Stimulated activated CD4-positive, alpha-beta T cell treated with anti-CD3 and anti-CD28 coated beads, Interleukin-1b, Interleukin-23, amount 100 ng/mL, for 4 hours (primary cell): ENCODE data around the gene KRTAP4-7.
"Not testable (repeated sequence)": the region's sequence is repeated elsewhere in the genome, so short reads cannot be mapped to it uniquely, and the experiment has no call there.

Experiments used
- DNase-seq, 2 donors: peaks; one replicate each; pipeline ENCODE4 v3.0.0-alpha.2; 2020; ENCODE audit warnings: low read depth in 2 of 2

Gene KRTAP4-7

GRCh38 chr17:41065016-41065689 lies 18.8 kb upstream of the KRTAP4-7 start:
- DNase-seq = not testable (repeated sequence)

- no peak for DNase-seq
These were observed 17.9 kb upstream of the KRTAP4-7 start, which contains the start of gene KRTAP2-4 for GRCh38 chr17:41065829-41066624. KRTAP2-4 (minus strand) TSS chr17:41065879; CDS start chr17:41065845, 34 bp downstream.

DNA sequence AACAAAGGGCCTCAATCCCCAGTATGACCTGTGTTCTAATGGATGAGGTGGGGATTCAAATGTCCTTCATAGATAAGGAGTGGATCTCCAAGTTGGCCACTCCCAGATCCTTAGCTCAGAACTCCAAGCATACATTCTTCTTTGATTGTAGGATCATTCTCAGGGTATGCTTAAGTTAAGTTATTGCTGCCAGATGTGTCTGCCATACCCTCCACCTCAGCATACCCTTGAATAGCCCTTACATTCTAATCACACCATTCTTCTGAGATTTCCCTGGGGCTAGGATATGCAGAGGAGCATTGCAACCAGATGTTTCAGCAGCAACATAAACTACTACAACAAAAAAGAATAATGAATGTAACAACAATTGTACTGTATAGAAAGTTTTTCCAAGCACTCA lies 16.7 kb upstream of the KRTAP4-7 start:
- no peak for DNase-seq

GRCh38 chr17:41069031-41069430 lies 14.9 kb upstream of the KRTAP4-7 start:
- no peak for DNase-seq

- DNase-seq = no peak
These were observed 12.2 kb upstream of the KRTAP4-7 start for GRCh38 chr17:41071606-41072360.

DNA sequence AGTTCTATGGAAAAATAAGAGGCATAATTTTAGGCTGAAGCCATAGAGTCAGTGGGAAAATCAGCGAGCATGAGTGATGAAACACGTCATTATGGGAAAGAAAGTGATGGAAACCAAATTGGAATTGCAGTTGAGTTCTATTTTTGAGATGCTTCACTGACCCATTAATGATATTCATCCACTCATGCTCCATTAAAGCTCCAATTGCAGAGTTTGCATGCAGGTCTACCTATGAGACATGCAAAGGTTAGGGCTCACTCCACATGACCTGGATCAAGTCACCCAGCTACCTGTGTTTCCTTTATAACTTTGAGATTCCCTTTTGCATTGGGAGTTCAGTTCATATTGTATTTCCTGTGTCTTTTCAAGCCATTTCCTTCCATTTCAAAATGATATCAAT lies 10.3 kb upstream of the KRTAP4-7 start:
- no peak for DNase-seq

DNA sequence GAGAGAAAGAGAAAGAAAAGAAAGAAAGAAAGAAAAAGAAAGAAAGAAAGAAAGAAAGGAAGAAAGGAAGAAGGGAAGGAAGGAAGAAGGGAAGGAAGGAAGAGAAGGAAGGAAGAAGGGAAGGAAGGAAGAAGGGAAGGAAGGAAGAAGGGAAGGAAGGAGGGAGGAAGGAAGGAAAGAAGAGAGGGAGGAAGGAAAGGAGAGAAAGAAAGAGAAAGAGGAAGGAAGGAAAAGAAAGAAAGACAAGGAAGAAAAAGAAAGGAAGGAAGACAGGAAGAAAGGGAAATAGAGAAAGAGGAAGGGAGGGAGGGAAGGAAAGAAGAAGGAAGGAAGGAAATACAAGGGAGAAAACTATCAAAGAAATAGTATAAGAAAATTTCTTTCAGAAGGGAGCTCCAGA lies 7.2 kb upstream of the KRTAP4-7 start:
- DNase-seq = no peak

DNA sequence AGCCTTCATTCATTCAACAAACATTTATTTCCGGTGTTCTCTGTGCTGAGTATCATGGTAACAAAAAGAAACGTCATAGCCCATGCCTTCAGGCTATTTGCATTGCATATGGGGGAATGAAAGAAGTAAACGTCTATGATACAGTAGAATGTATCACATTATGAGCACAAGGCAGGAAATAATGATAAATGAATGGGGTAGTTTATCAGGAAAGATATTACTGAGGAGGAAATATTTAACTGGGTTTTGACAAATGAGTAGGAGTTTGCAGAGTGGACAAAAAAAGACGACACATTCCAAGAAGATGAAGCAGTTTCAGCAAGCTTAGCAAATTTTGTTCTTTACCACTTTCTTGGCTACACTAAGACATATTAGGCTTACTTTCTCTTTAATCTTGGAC lies 1.3 kb upstream of the KRTAP4-7 start:
- DNase-seq = no peak

- DNase-seq = not testable (repeated sequence)
These were observed 523 bp upstream of the KRTAP4-7 start for GRCh38 chr17:41083427-41083826.

DNA sequence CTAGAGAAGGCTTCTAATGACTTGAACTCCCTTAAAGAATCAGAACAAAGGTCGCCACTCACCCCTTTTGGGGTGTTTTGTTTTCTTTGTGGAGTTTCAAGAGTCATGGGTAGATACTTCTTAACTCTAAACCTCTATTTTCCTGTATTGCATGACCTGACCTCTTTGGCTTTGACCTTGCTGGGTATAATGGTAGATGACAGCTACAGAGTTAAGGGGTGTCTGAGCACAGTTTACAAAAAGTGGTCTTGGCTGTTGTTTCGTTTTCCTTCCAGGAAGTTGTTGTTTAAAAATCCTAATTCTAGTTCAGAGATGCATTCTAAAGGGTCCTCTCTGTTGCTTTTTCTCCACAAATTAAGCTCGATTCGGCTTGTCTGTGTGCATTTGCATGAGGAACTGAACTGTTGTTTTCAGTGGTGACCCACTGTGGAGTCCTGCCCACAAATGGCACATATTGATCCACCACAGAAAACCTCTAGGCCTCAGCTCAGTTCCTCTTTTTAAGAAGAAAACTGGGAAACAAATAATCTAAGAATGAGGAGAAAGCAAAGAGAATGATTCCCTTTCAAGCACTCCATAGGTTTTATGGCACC lies 4.9 kb downstream of the KRTAP4-7 start:
- not testable (repeated sequence) for DNase-seq

DNA sequence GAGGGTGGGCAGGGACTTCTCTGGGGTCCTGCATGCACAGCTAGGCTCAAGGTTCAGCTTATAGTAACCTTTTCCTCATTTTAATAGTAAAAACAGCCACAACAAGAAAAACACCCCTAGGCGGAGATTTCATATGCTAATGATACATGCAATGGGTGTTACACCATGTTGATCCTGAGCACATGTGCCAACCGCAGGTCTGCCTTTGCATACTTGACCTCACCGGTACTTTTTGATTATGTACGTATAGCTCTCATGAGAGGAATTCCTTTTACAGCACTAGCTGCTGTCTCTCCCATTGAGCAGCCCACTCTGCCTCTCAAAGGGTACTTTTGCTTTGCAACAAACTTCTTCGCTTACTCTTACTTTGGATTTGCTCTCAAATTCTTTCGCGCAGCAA lies 12.1 kb downstream of the KRTAP4-7 start:
- DNase-seq = no peak

- no peak for DNase-seq
These were observed 14.1 kb downstream of the KRTAP4-7 start, which contains the start of gene KRTAP4-8 for GRCh38 chr17:41098042-41098441. KRTAP4-8 (minus strand) TSS chr17:41098142; CDS start chr17:41098084, 58 bp downstream.

DNA sequence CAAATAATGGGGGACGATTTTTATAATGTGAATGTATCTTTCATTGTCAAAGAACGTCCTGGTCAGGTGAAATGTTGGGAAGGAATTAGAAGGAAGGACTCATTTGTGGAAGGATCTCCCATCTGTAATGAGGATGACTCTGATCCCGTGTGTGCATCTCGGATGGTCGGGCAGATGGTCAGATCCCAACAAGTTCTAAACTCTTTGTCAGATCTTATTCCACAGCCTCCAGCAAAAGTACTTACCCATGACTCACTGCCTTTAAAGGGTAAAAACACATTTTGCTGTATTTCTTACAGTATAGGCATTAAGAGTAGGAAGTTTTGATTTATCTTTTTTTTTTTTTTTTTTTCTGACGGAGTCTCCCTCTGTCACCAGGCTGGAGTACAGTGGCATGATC lies 14.5 kb downstream of the KRTAP4-7 start:
- no peak for DNase-seq

DNA sequence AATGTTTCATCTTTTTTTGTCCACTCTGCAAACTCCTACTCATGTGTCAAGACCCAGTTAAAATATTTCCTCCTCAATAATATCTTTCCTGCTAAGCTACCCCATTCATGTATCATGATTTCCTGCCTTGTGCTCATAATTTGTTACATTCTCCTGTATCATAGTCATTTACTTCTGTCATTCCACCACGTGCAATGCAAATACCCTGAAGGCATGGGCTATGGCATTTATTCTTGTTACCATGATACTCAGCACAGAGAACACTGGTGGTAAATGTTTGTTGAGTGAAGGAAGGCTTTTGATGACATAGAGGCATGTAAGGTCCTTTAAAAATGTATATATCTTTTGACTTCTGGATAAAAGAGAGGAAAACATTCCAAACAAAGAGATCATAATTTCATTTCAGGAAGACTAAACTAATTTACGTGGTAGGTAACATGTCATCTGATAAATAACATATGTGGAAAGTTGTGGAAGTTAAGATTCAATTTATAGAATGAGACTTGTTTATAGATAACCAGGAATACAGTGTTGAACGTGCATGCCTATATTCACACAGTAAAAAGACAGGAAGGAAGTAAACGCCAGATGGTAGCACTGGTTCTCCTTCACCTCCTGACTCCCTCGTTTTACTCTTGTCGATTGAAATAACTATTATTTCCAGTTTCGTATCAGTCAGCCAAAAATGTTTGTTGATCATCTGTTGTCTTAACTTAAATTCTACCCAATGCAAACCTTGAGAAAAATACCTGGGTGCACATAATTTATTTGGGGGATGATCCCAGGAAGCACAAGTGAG lies 15.9 kb downstream of the KRTAP4-7 start:
- not testable (repeated sequence) for DNase-seq

DNA sequence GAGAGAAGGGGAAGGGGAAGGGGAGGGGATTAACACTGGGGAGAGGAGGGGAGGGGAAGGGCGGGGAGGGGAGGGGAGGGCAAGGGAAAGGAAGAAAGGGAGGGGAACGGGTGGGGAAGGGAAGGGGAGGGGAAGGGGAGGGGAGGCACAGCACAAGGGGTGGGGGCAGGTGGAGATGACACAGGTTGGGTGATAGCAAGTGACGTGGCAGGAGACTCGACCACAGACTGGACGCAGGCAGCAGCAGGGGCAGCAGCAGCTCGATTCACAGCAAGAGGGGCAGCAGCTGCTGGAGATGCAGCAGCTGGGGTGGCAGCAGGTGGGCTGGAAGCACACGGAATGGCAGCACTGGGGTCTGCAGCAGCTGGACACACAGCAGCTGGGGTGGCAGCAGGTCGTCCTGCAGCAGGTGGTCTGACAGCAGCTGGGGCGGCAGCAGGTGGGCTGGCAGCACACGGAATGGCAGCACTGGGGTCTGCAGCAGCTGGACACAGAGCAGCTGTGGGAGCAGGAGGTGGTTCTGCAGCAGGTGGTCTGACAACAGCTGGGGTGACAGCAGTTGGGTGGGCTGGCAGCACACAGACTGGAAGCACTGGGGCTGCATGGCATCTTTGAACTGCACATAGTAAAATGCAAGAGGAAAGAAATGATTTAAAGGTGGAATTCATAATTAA lies 17.8 kb downstream of the KRTAP4-7 start, which contains the start of gene KRTAP4-16:
KRTAP4-16 (minus strand) TSS at position 624 of the 674 bp plus-strand sequence; CDS start at position 624, 0 bp downstream.
- no peak for DNase-seq

GRCh38 chr17:41103896-41104295 lies 19.9 kb downstream of the KRTAP4-7 start:
- DNase-seq = no peak

GRCh38 chr17:41104386-41105038 lies 20.6 kb downstream of the KRTAP4-7 start:
- not testable (repeated sequence) for DNase-seq

GRCh38 chr17:41105347-41105746 lies 21.4 kb downstream of the KRTAP4-7 start, which contains the start of gene KRTAP4-9:
KRTAP4-9 (plus strand) TSS chr17:41105389; CDS start chr17:41105389, 0 bp downstream.
- not testable (repeated sequence) for DNase-seq

GRCh38 chr17:41107941-41108450 lies 24.0 kb downstream of the KRTAP4-7 start:
- DNase-seq = no peak
